Measurements from ENCODE around the gene TRAF3.

The TRAF3 gene

GRCh38 chr14:102897299-102898027 lies 120.2 kb downstream of the TRAF3 start:
- DNase-seq (ENCODE audit: low read depth), result no peak
- H3K4me3 ChIP-seq (ENCODE audit: low read depth, low read length), result no peak overlapping the region

GRCh38 chr14:102898298-102898697 lies 121.0 kb downstream of the TRAF3 start:
- H3K4me3 ChIP-seq (ENCODE audit: low read depth, low read length), result no peak overlapping the region
- DNase-seq (ENCODE audit: low read depth), result no peak
- TF ChIP-seq CTCF (conservative IDR thresholded peaks at IDR 0.05; ENCODE audit: low read depth, low read length), result no peak

More at GRCh38 chr14:102897299-102898027, 120.2 kb downstream of the TRAF3 start:
- TF ChIP-seq CTCF (conservative IDR thresholded peaks at IDR 0.05; ENCODE audit: low read depth, low read length), result no peak

- TF ChIP-seq CTCF (conservative IDR thresholded peaks at IDR 0.05; ENCODE audit: low read depth, low read length), result no peak
- no peak for DNase-seq (ENCODE audit: low read depth)
- no peak overlapping the region for H3K4me3 ChIP-seq (ENCODE audit: low read depth, low read length)
These were observed 121.7 kb downstream of the TRAF3 start for GRCh38 chr14:102898776-102899515.

- no peak for DNase-seq (ENCODE audit: low read depth)
- no peak overlapping the region for H3K4me3 ChIP-seq (ENCODE audit: low read depth, low read length)
- TF ChIP-seq CTCF (conservative IDR thresholded peaks at IDR 0.05; ENCODE audit: low read depth, low read length), result no peak
These were observed 122.3 kb downstream of the TRAF3 start for GRCh38 chr14:102899516-102899900.

GRCh38 chr14:102900631-102901571 lies 123.7 kb downstream of the TRAF3 start:
- TF ChIP-seq CTCF (conservative IDR thresholded peaks at IDR 0.05; ENCODE audit: low read depth, low read length), result no peak
- no peak for DNase-seq (ENCODE audit: low read depth)
- H3K4me3 ChIP-seq (ENCODE audit: low read depth, low read length), result no peak overlapping the region

- no peak overlapping the region for H3K4me3 ChIP-seq (ENCODE audit: low read depth, low read length)
- TF ChIP-seq CTCF (conservative IDR thresholded peaks at IDR 0.05; ENCODE audit: low read depth, low read length), result no peak
- DNase-seq (ENCODE audit: low read depth), result no peak
These were observed 124.4 kb downstream of the TRAF3 start for GRCh38 chr14:102901633-102902032.
